OCI-LY1 (cell line): ENCODE results near the gene PRR4.

Experiments
- H2AFZ ChIP-seq: fragments of 200-600 bp; sonication (generic), shearing (Covaris generic); 2 replicates; pipeline ENCODE4 v1.6.0; 2014; ENCODE audit warnings: antibody characterized with exemption, mild to moderate bottlenecking, low read length
- H3F3A ChIP-seq: fragments of 200-600 bp; sonication (generic), shearing (Covaris generic); 2 replicates; pipeline ENCODE4 v1.6.0; 2014; ENCODE audit warnings: mild to moderate bottlenecking, antibody characterized with exemption, low read length, moderate library complexity; ENCODE audit not compliant: insufficient read depth
- H3K27ac ChIP-seq: fragments of 200-600 bp; sonication (generic); 2 replicates; pipeline ENCODE4 v1.5.1; 2014; ENCODE audit warnings: low read length, mixed run types, mild to moderate bottlenecking, low read depth; ENCODE audit not compliant: poor library complexity, severe bottlenecking
- H3K27me3 ChIP-seq: fragments of 200-600 bp; sonication (generic); 2 replicates; pipeline ENCODE4 v1.6.0; 2014; ENCODE audit warnings: antibody characterized with exemption, mild to moderate bottlenecking, low read length, moderate library complexity; ENCODE audit not compliant: insufficient read depth
- H3K36me3 ChIP-seq: fragments of 200-600 bp; sonication (generic); 2 replicates; pipeline ENCODE4 v1.6.1; 2014; ENCODE audit warnings: mild to moderate bottlenecking, antibody characterized with exemption, low read length, moderate library complexity, mixed read lengths; ENCODE audit not compliant: insufficient read depth
- H3K4me1 ChIP-seq: fragments of 200-600 bp; sonication (generic); 2 replicates; pipeline ENCODE4 v1.5.1; 2014; ENCODE audit warnings: mild to moderate bottlenecking, low read length, moderate library complexity; ENCODE audit not compliant: insufficient read depth, severe bottlenecking
- H3K4me2 ChIP-seq: fragments of 200-600 bp; sonication (generic), shearing (Covaris generic); 2 replicates; pipeline ENCODE4 v1.6.1; 2014; ENCODE audit warnings: low read length
- H3K4me3 ChIP-seq: fragments of 200-600 bp; sonication (generic); 2 replicates; pipeline ENCODE4 v1.5.1; 2014; ENCODE audit warnings: low read length, low read depth, mild to moderate bottlenecking, mixed read lengths; ENCODE audit not compliant: poor library complexity, severe bottlenecking
- H3K79me2 ChIP-seq: fragments of 200-600 bp; shearing (Covaris generic); 2 replicates; pipeline ENCODE4 v1.6.1; 2016; ENCODE audit warnings: mixed run types, low read length, mixed read lengths; ENCODE audit not compliant: insufficient read depth
- H3K9ac ChIP-seq: fragments of 200-600 bp; sonication (generic), shearing (Covaris generic); 2 replicates; pipeline ENCODE4 v1.6.1; 2014; ENCODE audit warnings: mild to moderate bottlenecking, low read length, mixed read lengths
- H3K9me2 ChIP-seq: fragments of 200-600 bp; sonication (generic), shearing (Covaris generic); 2 replicates; pipeline ENCODE4 v1.6.1; 2014; ENCODE audit warnings: low read depth, mild to moderate bottlenecking, low read length, mixed read lengths
- H3K9me3 ChIP-seq: fragments of 200-600 bp; shearing (Covaris generic); 2 replicates; pipeline ENCODE4 v1.6.1; 2014; ENCODE audit warnings: low read length, mixed read lengths
- H4K20me1 ChIP-seq: fragments of 200-600 bp; sonication (generic), shearing (Covaris generic); 2 replicates; pipeline ENCODE4 v1.6.0; 2016; ENCODE audit warnings: mild to moderate bottlenecking, low read length; ENCODE audit not compliant: insufficient read depth
- CTCF ChIP-seq: fragments of 200-600 bp; sonication (generic), shearing (Covaris generic); IDR thresholded peaks from 2 replicates; pipeline ENCODE4 v1.5.1; 2017; ENCODE audit warnings: mild to moderate bottlenecking, antibody characterized with exemption, low read length, moderate library complexity, mixed read lengths
- EZH2 ChIP-seq: fragments of 200-600 bp; sonication (generic), shearing (Covaris generic); IDR thresholded peaks from 2 replicates; pipeline ENCODE4 v1.8.0; 2017; ENCODE audit warnings: borderline replicate concordance, mixed run types, mild to moderate bottlenecking, antibody characterized with exemption, low read length, moderate library complexity, mixed read lengths

Gene PRR4

GRCh38 chr12:10863512-10864218 lies 14.4 kb upstream of the PRR4 start:
- H3K9ac ChIP-seq = no peak overlapping the region
- no peaks in the 10 kb centered on the region for H3K4me1 ChIP-seq
- no peaks in the 10 kb centered on the region for H4K20me1 ChIP-seq
- no peaks in the 10 kb centered on the region for H3F3A ChIP-seq
- H3K27me3 ChIP-seq = no peaks in the 10 kb centered on the region
- TF ChIP-seq EZH2 (no peak), CTCF (no peak)
- no peak overlapping the region for H3K27ac ChIP-seq
- H3K9me3 ChIP-seq = no peaks in the 10 kb centered on the region
- no peaks in the 10 kb centered on the region for H3K79me2 ChIP-seq
- H3K9me2 ChIP-seq = no peaks in the 10 kb centered on the region
- no peak overlapping the region for H3K4me2 ChIP-seq
- H3K4me3 ChIP-seq = no peak overlapping the region
- no peaks in the 10 kb centered on the region for H3K36me3 ChIP-seq
- no peak overlapping the region for H2AFZ ChIP-seq

GRCh38 chr12:10861366-10861765 lies 12.1 kb upstream of the PRR4 start:
- H3K4me1 ChIP-seq = no peaks in the 10 kb centered on the region
- H3K27me3 ChIP-seq = no peaks in the 10 kb centered on the region
- no peaks in the 10 kb centered on the region for H3K9me2 ChIP-seq
- H4K20me1 ChIP-seq = no peaks in the 10 kb centered on the region
- no peaks in the 10 kb centered on the region for H3K79me2 ChIP-seq
- H3K4me3 ChIP-seq = no peak overlapping the region
- TF ChIP-seq EZH2 = no peak
- TF ChIP-seq CTCF = no peak
- H3F3A ChIP-seq = no peaks in the 10 kb centered on the region
- H3K27ac ChIP-seq = no peak overlapping the region
- no peak overlapping the region for H2AFZ ChIP-seq
- no peak overlapping the region for H3K9ac ChIP-seq
- H3K9me3 ChIP-seq = 0 out of 2 replicates have a peak, but pooled peaks cover 2% of the 10 kb centered on the region
- no peak overlapping the region for H3K4me2 ChIP-seq
- H3K36me3 ChIP-seq = no peaks in the 10 kb centered on the region

GRCh38 chr12:10855807-10856206 lies 6.5 kb upstream of the PRR4 start:
- Histone ChIP-seq H3K27ac (no peak overlapping the region), H3K9ac (no peak overlapping the region), H3F3A (no peaks in the 10 kb centered on the region), H3K4me1 (no peaks in the 10 kb centered on the region), H3K4me2 (no peak overlapping the region), H3K79me2 (no peaks in the 10 kb centered on the region), H3K36me3 (no peaks in the 10 kb centered on the region), H3K9me3 (peaks cover 6% of the 10 kb centered on the region; the same call in 1 of the 2 replicates), H2AFZ (no peak overlapping the region), H3K9me2 (no peaks in the 10 kb centered on the region), H4K20me1 (no peaks in the 10 kb centered on the region), H3K4me3 (no peak overlapping the region), H3K27me3 (no peaks in the 10 kb centered on the region)
- TF ChIP-seq CTCF (no peak), EZH2 (no peak)
